HG02970 (cell line): Measurements from ENCODE around the gene TDG.

Experiments
- ATAC-seq: cut with Tn5 transposase; IDR thresholded peaks from one replicate; pipeline ENCODE4 v1.9.1; 2021; ENCODE audit warnings: mild to moderate bottlenecking, moderate library complexity, moderate number of reproducible peaks; ENCODE audit not compliant: unreplicated experiment, low FRiP score

Gene TDG

GRCh38 chr12:103965590-103966504, at the start of gene TDG:
TSS of gene TDG (plus strand) at chr12:103965872. CDS start at chr12:103966038, 166 bp downstream.
- ATAC-seq, result peak; percentile 92

- no peak for ATAC-seq
These were observed 47.8 kb upstream of the TDG start for GRCh38 chr12:103917873-103918272.

GRCh38 chr12:103924761-103925641, 40.7 kb upstream of the TDG start:
- no peak for ATAC-seq

GRCh38 chr12:103928682-103929045, 37.0 kb upstream of the TDG start:
- peak; percentile 8 for ATAC-seq

GRCh38 chr12:103929046-103929783, 36.5 kb upstream of the TDG start:
- peak; percentile 17 for ATAC-seq

- ATAC-seq, result no peak
These were observed 36.0 kb upstream of the TDG start for GRCh38 chr12:103929784-103930033.

GRCh38 chr12:103930034-103930786, 35.5 kb upstream of the TDG start, which contains the start of gene HSP90B1:
TSS of gene HSP90B1 (plus strand) at chr12:103930410. CDS start at chr12:103930516, 106 bp downstream.
- ATAC-seq, result peak; percentile 75

- no peak for ATAC-seq
These were observed 34.6 kb upstream of the TDG start for GRCh38 chr12:103930787-103931735.

GRCh38 chr12:103933237-103933636, 32.4 kb upstream of the TDG start:
- ATAC-seq, result no peak

GRCh38 chr12:103936679-103937078, 29.0 kb upstream of the TDG start:
- ATAC-seq, result no peak

- no peak for ATAC-seq
These were observed 20.7 kb upstream of the TDG start for GRCh38 chr12:103944964-103945363.

GRCh38 chr12:103947871-103948555, 17.7 kb upstream of the TDG start:
- no peak for ATAC-seq

- ATAC-seq, result no peak
These were observed 16.8 kb upstream of the TDG start for GRCh38 chr12:103948746-103949406.

- no peak for ATAC-seq
These were observed 13.2 kb upstream of the TDG start for GRCh38 chr12:103952497-103952896.

- ATAC-seq, result no peak
These were observed 9.7 kb upstream of the TDG start for GRCh38 chr12:103955811-103956508.

GRCh38 chr12:103956509-103957027, 9.1 kb upstream of the TDG start:
- peak; percentile 29 for ATAC-seq

GRCh38 chr12:103957865-103958388, 7.7 kb upstream of the TDG start:
- no peak for ATAC-seq
